GM12891 (cell line): ENCODE measurements around the gene UBB. TPM values are rescaled to one million over a fixed set of nuclear protein-coding genes. Genes with fewer than 3 reads are reported as not detected.

Source experiments
- DNase-seq: peaks from one replicate; pipeline ENCODE4 v3.0.0; 2011; ENCODE audit warnings: low spot score; ENCODE audit not compliant: insufficient read length
- FAIRE-seq: peaks from 2 replicates; lab custom pipeline; 2011; peaks lifted over from hg19 to GRCh38; lab: Jason Lieb, UNC
- PAX5 ChIP-seq: IDR thresholded peaks from 2 replicates; pipeline ENCODE4 v1.6.1; 2011; ENCODE audit warnings: low read length, moderate library complexity, mild to moderate bottlenecking; ENCODE audit not compliant: insufficient read depth, severe bottlenecking
- POLR2A ChIP-seq: IDR thresholded peaks from 2 replicates; pipeline ENCODE4 v1.6.1; 2011; ENCODE audit warnings: low read depth, low read length, control low read depth
- POLR2AphosphoS5 ChIP-seq: IDR thresholded peaks from 2 replicates; pipeline ENCODE4 v1.6.1; 2011; ENCODE audit warnings: low read depth, low read length, control low read depth
- POU2F2 ChIP-seq: IDR thresholded peaks from 2 replicates; pipeline ENCODE4 v1.6.1; 2011; ENCODE audit warnings: low read depth, mild to moderate bottlenecking, control low read depth, low read length, moderate library complexity
- SPI1 ChIP-seq: IDR thresholded peaks from 2 replicates; pipeline ENCODE4 v1.6.1; 2011; ENCODE audit warnings: low read depth, low read length, control low read depth
- TAF1 ChIP-seq: IDR thresholded peaks from 2 replicates; pipeline ENCODE4 v1.6.1; 2011; ENCODE audit warnings: low read depth, low read length, control low read depth
- polyA plus RNA-seq: library from polyadenylated mRNA; unstranded; fragments of >200 nt; gene quantifications from one replicate; pipeline ENCODE4 v1.2.1, GENCODE V29; 2012; ENCODE audit warnings: low read depth, missing spikeins, inconsistent platforms; ENCODE audit not compliant: missing spikeins

UBB gene
- polyA plus RNA-seq: 1,983 TPM

DNA sequence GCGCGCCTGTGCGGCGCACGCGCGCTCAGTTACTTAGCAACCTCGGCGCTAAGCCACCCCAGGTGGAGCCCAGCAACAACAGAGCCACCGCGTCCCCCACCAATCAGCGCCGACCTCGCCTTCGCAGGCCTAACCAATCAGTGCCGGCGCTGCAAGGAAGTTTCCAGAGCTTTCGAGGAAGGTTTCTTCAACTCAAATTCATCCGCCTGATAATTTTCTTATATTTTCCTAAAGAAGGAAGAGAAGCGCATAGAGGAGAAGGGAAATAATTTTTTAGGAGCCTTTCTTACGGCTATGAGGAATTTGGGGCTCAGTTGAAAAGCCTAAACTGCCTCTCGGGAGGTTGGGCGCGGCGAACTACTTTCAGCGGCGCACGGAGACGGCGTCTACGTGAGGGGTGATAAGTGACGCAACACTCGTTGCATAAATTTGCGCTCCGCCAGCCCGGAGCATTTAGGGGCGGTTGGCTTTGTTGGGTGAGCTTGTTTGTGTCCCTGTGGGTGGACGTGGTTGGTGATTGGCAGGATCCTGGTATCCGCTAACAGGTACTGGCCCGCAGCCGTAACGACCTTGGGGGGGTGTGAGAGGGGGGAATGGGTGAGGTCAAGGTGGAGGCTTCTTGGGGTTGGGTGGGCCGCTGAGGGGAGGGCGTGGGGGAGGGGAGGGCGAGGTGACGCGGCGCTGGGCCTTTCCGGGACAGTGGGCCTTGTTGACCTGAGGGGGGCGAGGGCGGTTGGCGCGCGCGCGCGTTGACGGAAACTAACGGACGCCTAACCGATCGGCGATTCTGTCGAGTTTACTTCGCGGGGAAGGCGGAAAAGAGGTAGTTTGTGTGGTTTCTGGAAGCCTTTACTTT lies at the start of gene UBB:
TSS of gene UBB (plus strand) at position 452 of the 856 bp plus-strand sequence. CDS start 817 bp downstream, outside the sequence.
- DNase-seq (peak; percentile 88), FAIRE-seq (peak; percentile 97)
- TF ChIP-seq PAX5 (no peak), POU2F2 (peak; percentile 99), POLR2A (peak; percentile 100), TAF1 (peak; percentile 99), POLR2AphosphoS5 (peak; percentile 100), SPI1 (no peak)

DNA sequence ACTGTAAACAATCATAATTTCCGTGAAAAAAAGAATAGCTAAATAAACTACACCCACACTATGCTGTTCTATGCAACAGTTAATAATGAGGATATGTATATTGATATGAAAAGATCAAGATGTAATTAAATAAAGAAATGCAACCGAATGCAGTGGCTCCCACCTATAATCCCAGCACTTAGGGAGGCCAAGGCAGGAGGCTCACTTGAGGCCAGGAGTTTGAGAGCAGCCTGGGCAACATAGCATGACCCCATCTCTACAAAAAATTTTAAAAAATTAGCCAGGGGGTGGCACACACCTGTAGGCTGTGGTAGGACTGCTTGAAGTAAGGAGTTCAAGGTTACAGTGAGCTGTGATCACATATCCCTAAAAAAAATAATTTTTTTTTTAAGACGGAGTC lies 42.5 kb upstream of the UBB start:
- no peak for FAIRE-seq
- TF ChIP-seq POLR2AphosphoS5 (no peak), TAF1 (no peak), POU2F2 (no peak), POLR2A (no peak), PAX5 (no peak), SPI1 (no peak)
- DNase-seq: no peak

DNA sequence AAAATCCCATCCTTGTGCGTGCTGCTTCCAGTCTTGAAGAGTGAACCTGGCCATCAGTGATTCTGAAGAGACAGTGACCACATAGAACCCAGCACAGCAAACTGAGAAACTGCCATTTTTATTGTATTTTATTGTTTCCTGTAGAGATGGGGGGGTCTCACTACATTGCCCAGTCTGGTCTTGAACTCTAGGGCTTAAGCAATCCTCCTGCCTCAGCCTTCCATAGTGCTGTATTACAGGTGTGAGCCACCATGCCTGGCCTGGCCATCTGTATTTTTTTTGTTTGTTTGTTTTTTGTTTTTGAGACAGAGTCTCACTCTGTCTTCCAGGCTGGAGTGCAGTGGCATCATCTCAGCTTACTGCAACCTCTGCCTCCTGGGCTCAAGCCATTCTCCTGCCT lies 41.5 kb upstream of the UBB start:
- TF ChIP-seq POU2F2: no peak
- TF ChIP-seq TAF1: no peak
- TF ChIP-seq POLR2A: no peak
- no peak for TF ChIP-seq POLR2AphosphoS5
- TF ChIP-seq SPI1: no peak
- FAIRE-seq: no peak
- DNase-seq: no peak

DNA sequence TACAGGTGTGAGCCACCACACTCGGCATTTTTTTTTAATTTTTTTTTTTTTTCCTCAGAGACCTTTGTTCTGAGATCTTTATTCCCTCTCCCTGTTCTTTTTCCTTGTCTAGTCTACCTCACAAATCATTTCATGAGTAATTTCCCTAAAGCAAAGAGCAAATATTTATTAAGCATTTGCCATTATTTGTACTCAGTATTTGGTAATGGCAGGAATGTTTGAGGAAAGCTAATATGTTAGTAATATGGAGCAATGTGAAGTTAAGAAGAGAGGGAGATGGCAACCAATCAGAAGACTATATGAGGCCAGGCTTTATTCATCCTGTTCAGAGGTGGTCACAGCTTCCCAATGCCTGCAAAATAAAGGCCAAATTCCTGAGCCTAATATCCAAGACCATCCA lies 40.9 kb upstream of the UBB start:
- no peak for FAIRE-seq
- TF ChIP-seq TAF1 (no peak), POU2F2 (no peak), POLR2A (no peak), POLR2AphosphoS5 (no peak), SPI1 (no peak), PAX5 (no peak)
- no peak for DNase-seq

DNA sequence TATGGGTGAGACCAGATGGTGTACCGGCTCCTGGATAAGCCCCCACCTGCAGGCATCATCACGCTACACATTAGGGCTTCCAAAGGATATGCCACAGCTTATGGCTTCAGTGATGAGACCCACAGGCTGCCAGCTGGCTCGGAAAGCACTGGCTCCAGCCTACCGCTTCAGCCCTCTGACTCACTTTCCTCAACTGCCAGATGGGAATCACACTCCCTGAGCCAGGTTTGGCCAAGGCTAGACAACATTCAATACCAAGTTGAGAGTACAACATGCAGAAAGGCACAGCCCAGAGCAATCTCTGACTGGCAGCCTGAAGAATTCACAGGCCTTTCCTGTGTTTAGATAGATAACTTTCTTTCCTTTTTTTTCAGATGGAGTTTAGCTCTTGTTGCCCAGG lies 37.9 kb upstream of the UBB start:
- FAIRE-seq: no peak
- TF ChIP-seq PAX5 (no peak), TAF1 (no peak), SPI1 (no peak), POLR2A (no peak)
- DNase-seq: no peak

DNA sequence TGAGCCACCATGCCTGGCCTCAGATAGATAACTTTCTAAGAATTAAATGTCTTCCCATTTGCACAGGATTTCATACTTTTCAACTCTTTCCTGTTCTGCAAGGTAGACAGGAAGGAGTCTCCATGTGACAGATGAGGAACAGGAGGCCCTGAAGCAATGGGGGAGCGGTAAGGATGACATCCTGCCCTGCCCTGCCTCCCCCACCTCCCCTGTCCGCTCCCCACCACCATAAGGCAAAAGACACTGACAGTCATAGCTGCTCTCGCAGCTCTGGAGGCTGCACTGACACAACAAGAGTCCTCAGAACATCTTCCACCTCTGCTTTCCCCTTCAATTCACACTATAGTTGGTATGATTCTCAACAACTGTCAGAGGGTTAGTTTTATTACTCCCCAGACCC lies 37.3 kb upstream of the UBB start:
- FAIRE-seq: no peak
- TF ChIP-seq POLR2A (no peak), POU2F2 (no peak), TAF1 (no peak), PAX5 (no peak)

DNA sequence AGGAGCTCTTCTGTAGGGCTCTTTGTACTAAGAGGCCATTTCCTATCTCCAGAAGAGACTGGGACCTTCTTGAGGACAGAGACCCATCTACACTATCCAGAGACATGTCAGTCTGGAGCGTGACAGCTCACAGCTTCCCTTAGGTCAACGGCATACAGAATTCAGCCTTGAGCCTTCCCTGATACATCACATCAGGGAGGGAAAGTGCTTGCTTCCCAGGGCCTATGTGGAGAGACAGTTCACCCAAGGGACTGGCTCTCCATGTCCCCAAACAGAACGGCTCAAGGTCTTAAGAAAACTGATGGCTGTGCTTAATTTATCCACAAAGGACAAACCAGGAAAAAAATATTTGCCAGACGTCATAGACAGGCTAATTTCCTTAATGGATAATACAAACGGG lies 35.3 kb upstream of the UBB start:
- DNase-seq (no peak), FAIRE-seq (no peak)
- TF ChIP-seq PAX5 (no peak), POU2F2 (no peak), POLR2A (no peak), POLR2AphosphoS5 (no peak), TAF1 (no peak), SPI1 (no peak)

More for the DNA sequence above, 37.3 kb upstream of the UBB start:
- DNase-seq: no peak

DNA sequence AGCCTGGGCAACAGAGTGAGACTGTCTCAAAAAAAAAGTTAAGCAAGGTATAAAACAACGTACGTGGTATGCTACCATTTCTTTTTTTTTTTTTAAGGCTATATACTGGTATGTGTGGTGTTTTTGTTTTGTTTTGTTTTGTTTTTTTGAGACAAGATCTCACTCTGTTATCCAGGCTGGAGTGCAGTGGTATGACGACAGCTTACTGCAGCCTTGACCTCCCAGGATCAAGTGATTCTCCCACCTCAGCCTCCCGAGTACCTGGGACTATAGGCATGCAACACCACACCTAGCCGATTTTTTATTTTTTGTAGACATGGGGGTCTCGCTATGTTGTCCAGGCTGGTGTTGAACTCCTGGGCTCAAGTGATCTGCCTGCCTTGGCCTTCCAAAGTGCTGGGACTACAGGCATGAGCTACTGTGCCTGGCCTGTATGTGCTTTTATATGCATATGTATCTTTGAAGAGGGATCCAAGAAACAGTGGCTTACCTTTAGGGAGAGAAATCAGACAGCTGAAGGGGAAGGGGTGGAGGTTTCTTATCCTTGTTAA lies 34.1 kb upstream of the UBB start:
- FAIRE-seq (no peak), DNase-seq (no peak)
- TF ChIP-seq POU2F2: no peak
- no peak for TF ChIP-seq SPI1
- TF ChIP-seq PAX5: no peak
- TF ChIP-seq POLR2AphosphoS5: no peak
- no peak for TF ChIP-seq POLR2A
- no peak for TF ChIP-seq TAF1

DNA sequence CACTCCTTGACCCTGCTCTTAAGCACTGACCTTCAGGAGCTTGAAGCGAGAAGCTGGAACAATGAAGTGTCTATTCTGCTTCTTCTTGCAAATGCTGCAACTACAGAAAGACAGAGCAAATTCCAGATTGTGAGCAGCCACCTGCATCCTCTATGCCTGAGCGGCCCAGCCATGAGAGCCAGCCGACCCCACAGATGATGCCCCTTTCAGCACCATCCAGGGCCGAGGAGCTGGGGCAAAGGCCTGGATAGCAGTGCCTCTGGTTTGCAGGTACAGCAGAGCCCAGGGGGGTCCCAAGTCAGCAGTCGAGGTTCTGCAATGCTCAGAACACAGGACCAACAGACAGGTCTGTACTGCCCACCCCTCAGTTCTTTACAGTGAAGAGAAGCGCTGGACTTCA lies 32.3 kb upstream of the UBB start:
- DNase-seq (no peak), FAIRE-seq (no peak)
- TF ChIP-seq POLR2A (no peak), SPI1 (no peak), PAX5 (no peak), TAF1 (no peak), POU2F2 (no peak), POLR2AphosphoS5 (no peak)
